CD4-positive, alpha-beta T cell treated with Interleukin-10 for 1 hour (primary cell): ENCODE data around the gene SHB.

Experiments
- DNase-seq: peaks from one replicate; pipeline ENCODE4 v3.0.0-alpha.2; 2020

SHB gene, protein sequence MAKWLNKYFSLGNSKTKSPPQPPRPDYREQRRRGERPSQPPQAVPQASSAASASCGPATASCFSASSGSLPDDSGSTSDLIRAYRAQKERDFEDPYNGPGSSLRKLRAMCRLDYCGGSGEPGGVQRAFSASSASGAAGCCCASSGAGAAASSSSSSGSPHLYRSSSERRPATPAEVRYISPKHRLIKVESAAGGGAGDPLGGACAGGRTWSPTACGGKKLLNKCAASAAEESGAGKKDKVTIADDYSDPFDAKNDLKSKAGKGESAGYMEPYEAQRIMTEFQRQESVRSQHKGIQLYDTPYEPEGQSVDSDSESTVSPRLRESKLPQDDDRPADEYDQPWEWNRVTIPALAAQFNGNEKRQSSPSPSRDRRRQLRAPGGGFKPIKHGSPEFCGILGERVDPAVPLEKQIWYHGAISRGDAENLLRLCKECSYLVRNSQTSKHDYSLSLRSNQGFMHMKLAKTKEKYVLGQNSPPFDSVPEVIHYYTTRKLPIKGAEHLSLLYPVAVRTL

GRCh38 chr9:38068701-38069628, at the start of gene SHB:
Gene SHB, minus strand, starts transcription at chr9:38069227. Its CDS starts 582 bp downstream, at chr9:38068645.
- peak; percentile 87 for DNase-seq

GRCh38 chr9:38117651-38118050, 48.6 kb upstream of the SHB start:
- DNase-seq = no peak

DNA sequence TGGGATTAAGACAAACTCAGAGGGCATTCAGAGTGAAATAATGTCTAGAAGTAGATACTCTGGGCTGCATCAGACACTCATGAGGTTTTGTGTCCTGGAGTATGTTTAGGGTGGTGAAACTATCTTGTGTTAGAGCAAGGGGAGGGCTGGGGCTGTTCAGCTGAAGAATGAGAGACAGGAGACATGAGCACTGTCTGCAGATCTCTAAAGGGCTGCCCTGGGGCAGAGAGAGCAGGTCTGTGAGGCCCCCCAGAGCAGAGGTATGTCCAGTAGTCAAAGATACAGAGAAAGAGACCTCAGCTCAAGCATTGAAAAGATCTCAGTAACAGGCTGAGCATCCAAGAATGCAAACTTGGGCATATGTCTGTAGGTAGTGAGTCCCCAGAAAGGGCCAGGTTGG, 45.9 kb upstream of the SHB start:
- no peak for DNase-seq

DNA sequence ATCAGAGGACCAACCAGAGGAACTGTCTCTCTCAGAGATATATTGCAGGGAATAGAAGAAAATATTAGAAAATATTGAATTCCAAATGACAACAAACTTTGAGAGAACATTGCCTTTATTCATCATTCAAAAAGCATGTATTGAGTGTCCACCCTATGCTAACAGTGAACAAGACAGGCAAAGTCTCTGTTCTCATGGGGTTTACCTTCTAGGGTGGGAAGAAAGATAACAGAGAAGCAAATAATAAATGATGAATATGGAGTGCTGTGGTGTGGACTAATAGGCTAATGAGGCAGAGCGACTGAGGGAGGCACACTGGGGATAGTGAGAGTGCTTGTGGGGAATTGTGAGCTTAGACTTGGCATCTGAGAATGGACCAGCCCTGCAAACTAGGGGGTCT, 43.4 kb upstream of the SHB start:
- no peak for DNase-seq

GRCh38 chr9:38112049-38112448, 43.0 kb upstream of the SHB start:
- DNase-seq = no peak

- no peak for DNase-seq
Observed at GRCh38 chr9:38110476-38110875, 41.4 kb upstream of the SHB start.

GRCh38 chr9:38109601-38110000, 40.6 kb upstream of the SHB start:
- DNase-seq = no peak

- DNase-seq = no peak
Observed at GRCh38 chr9:38108326-38108725, 39.3 kb upstream of the SHB start.

DNA sequence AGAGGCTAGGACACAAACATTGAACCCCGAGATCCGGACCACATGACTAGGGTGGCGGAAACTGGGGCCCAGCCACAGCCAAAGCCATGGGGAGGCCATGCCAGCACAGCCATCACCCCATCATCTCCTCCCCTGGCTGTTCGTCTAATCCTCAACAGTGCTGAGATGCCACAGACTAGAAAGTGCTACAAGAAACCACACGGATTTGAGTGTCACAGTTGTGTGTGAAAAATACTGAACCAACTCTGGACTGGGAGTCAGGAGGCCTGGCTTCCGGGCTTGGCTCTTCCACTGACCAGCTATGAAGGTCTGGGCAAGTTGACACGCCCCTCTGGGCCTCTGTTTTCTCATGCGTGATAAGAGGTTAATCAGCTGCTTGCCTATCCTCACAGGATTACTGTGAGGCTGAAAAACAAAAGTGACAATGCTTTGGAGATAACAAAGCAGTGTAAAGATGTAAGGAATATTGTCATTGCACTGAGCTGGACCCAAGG, 38.8 kb upstream of the SHB start:
- no peak for DNase-seq

DNA sequence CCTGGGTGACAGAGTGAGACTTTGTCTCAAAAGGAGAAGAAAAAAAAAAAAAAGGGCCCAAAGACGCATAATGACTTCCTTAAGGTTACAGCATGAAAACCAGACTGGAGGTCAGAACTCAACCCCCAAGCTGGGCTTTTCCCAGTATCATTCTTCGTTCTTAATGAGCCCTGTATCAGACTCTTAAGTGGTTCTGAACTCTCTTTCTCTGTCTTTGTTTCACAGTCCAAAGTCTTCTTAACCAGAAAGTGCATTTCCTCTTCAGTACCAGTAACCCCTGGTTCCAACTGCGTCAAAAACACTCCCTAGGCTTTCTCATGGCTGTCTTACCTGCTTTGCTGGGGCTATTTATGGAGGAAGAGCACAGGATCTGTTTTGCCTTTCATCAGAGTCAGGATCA, 38.4 kb upstream of the SHB start:
- no peak for DNase-seq

DNA sequence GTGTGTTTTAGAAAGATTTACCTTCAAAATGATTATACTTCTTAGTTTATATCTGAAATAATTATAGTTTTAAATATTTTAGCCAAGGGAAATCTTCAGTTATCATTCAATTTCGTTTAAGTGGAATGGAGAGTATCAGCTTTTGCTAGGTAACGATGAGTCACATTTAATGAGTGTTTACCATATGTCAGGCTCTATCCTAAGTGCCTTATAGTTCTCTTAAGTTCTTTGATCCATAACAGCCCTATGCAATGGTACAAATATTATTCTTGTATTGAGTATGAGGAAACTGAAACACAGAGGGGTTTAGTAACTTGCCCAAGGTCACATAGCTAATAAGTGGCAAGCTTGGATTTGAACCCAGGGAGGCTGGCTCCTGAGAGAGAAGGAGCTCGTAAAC, 37.5 kb upstream of the SHB start:
- DNase-seq = no peak

DNA sequence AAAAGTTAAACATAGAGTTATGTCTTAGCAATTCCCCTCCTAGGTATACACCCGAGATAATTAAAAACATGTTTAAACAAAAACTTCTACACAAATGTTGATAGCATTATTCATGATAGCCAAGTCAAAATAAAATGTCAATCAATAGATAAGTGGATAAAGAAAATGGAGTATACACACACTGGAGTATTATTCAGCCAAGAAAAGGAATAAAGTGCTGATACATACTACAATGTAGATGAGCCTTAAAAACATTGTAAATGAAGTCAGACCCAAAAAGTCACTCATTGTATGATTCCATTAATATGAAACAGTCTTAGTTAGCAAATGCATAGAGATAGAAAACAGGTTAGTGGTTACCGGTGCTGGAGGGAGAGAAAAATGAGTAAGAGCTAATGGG, 34.3 kb upstream of the SHB start:
- DNase-seq = no peak

DNA sequence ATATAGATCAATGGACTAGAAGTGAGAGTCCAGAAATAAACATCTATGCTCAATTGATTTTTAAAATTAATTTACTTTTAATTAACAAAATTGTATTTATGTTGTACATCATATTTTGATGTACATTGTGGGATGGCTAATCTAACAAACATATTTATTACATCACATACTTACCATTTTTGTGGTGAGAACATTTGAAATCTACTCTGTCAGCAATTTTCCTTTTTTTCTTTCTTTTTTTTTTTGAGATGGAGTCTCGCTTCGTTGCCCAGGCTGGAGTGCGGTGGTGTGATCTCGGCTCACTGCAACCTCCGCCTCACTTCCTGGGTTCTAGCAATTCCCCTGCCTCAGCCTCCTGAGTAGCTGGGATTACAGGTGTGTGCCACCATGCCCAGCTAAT, 32.4 kb upstream of the SHB start:
- DNase-seq = no peak

DNA sequence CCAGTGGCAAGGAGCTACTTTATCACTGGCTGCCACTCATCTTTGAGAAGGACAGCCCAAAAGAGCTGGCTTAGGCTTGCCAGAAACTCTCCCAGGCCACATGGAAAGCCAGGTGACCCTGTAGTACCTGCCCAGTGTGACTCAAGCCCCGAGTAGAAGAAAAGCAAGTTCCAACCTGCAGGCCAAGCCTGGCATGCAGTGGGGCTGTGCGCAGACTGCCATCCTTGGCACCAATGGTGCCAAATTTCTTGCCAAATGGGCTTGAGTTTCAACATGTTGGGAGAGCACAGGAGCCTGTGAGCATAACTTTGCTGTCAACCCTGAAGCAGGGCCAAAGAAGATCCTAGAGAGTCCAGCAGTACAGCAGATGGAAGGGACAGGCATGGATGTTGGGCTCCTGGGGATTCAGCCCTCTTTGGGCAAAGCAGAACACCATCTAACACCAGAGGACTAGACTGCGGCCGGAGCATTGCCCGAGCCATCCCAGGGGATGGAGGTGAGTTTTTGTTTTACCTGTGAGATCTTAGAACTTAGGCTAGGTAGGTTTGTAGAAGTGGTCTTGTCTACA, 27.3 kb upstream of the SHB start:
- no peak for DNase-seq

DNA sequence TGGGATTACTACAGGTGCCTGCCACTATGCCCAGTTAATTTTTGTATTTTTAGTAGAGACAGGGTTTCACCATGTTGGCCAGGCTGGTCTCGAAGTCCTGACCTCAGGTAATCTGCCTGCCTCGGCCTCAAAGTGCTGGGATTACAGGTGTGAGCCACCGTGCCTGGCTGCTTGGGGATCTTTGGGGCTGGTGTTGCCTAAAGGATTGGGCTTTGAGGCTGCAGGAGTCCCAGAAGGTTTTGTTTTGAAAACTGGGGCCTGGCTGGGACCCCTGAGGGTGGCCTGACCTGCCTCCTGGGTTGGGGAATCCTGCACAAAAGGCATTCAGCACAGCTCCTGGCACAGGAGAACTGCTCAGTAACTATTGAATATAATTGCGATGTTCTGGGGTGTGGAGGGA, 25.1 kb upstream of the SHB start:
- no peak for DNase-seq

DNA sequence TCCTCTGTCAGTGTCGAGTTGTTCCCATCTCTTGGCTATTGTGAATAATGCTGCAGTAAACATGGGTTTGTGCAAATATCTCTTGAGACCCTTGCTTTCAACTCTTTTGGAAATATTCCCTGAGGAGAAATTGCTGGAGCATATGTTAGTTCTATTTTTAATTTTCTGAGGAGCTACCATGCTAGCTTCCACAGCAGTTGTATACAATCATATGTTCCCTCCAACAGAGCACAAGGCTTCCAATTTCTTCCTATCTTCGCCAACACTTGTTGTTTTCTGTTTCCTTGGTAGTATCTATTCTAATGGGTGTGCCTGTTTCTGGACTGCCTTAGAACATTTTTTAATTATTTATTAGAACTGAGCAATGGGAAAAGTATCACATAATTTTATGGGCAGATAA, 23.6 kb upstream of the SHB start:
- DNase-seq = no peak

GRCh38 chr9:38092200-38092524, 23.1 kb upstream of the SHB start:
- no peak for DNase-seq

- DNase-seq = no peak
Observed at GRCh38 chr9:38091310-38092199, 22.5 kb upstream of the SHB start.

DNA sequence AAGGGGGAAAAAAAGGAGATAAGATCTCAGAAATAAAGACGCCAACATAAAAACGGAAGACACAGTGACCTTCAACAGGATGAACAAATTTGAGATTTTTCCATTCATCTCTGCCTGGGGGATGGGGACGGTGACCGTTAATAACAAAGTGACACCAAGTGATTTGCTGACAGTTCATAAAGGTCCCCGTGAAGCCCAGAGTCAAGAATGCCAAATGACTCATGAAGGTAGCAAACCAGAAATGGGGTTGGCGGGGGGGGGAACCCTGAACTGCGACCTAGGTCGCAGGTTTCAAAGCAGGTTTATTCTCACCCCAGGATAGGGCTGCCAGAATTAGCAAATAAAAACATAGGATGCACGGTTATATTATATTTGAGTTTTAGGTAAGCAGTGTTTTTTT, 21.1 kb upstream of the SHB start:
- no peak for DNase-seq

GRCh38 chr9:38089387-38090165, 20.5 kb upstream of the SHB start:
- no peak for DNase-seq
